Vagina (tissue), 2 donors: ENCODE measurements around the gene SH3GLB2. TPM values are rescaled to one million over a fixed set of nuclear protein-coding genes. Genes with fewer than 3 reads are reported as not detected.

Source experiments
- DNase-seq, 2 donors: peaks; one replicate each; pipeline ENCODE4 v3.0.0-alpha.2; 2017; ENCODE audit errors: extremely low spot score in 2 of 2
- H3K27ac ChIP-seq: fragments of 200-600 bp; sonication (generic); one replicate; pipeline ENCODE4 v1.5.1; 2019
- H3K27me3 ChIP-seq: fragments of 200-600 bp; sonication (generic); one replicate; pipeline ENCODE4 v1.5.1; 2019
- H3K36me3 ChIP-seq, 2 donors: fragments of 200-600 bp; sonication (generic); one replicate each; pipeline ENCODE4 v1.5.1; 2017 to 2019
- H3K4me1 ChIP-seq: fragments of 200-600 bp; sonication (generic); one replicate; pipeline ENCODE4 v1.5.1; 2019
- H3K4me3 ChIP-seq, 2 donors: fragments of 200-600 bp; sonication (generic); 1 replicate in 1 of 2; 2 replicates in 1 of 2; pipeline ENCODE4 v1.5.1; 2016 to 2019
- H3K9me3 ChIP-seq: fragments of 200-600 bp; sonication (generic); one replicate; pipeline ENCODE4 v1.5.1; 2019
- POLR2A ChIP-seq, 2 donors: fragments of 450-650 bp; IDR thresholded peaks; one replicate each; pipeline ENCODE4 v1.6.1; 2017; ENCODE audit warnings: antibody characterized with exemption in 2 of 2, mild to moderate bottlenecking in 2 of 2, moderate library complexity in 2 of 2
- POLR2AphosphoS5 ChIP-seq, 2 donors: sonication (generic); formaldehyde crosslinking; IDR thresholded peaks; one replicate each; pipeline ENCODE4 v1.9.0; 2017; ENCODE audit warnings: antibody characterized with exemption in 2 of 2, mild to moderate bottlenecking in 2 of 2, low read depth in 1 of 2; ENCODE audit not compliant: insufficient read depth in 1 of 2
- intact Hi-C: fragments of 100-400 bp; cut with DNase I; formaldehyde crosslinking; loops from one replicate; pipeline ENCODE4 v1.15.1; 2023
- total RNA-seq: library from RNA; depleted of rRNA; stranded (reverse); fragments of >200 nt; gene quantifications from one replicate; pipeline ENCODE4 v1.2.3, GENCODE V29; 2016
- TF ChIP-seq, protein P1 (sequence below), 3 experiments: fragments of 450-650 bp in 2 of 3; fragments of 200-600 bp in 1 of 3; sonication (generic) in 1 of 3; IDR thresholded peaks; one replicate each; pipeline ENCODE4 v1.5.1; 2017 to 2019; ENCODE audit warnings: antibody characterized with exemption in 3 of 3, mild to moderate bottlenecking in 2 of 3, moderate library complexity in 2 of 3

SH3GLB2 gene
- total RNA-seq, 1 donor from 2014 or later: 86.2 TPM

DNA sequence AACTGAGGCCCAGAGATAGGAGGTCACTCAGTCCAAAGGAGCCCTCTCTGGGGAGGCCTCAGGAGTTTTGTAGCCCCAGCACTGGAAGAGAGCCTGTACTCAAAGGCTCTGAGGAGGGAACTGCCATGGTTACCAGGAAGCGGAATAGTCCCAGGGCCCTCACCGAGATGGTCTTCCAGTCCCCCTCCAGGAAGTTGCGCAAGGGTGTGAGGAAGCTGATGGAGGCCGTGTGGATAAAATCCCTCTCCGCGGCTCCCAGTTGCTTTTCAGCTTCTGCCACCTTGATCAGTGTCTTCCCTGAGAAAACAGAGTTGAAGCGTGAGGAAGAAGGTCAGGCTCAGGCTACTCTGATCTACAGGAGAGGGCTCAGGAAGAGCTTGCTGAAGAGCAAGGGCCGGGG lies 13.5 kb downstream of the SH3GLB2 start:
- peaks cover 0 to 66% of the 10 kb centered on the region in 2 donors for H3K36me3 ChIP-seq

DNA sequence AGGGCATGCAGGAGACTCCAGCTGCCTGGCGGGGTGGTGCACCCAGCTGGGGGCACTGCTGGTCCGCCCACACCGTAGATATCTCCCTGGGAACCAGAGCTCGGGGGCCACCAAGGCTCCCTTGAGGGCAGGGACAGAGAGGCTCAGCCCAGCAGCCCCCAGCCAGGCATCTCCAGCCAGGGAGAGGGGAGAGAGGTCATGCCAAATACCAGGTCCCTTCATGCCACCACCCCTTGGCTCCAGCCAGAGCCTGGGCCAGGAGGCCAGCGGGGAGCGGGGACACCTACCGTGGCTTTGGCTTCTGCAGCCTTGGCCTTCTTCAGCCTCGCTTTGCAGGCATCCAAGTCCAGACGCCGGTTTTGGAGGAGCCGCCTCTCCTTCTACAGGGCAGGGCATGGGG lies 14.0 kb downstream of the SH3GLB2 start:
- H3K36me3 ChIP-seq: peaks cover 0 to 70% of the 10 kb centered on the region in 2 donors
- TF ChIP-seq POLR2AphosphoS5 (IDR thresholded peaks at IDR 0.05; ENCODE audit: insufficient read depth in 1 of 2, low read depth in 1 of 2) (no peak), POLR2A (IDR thresholded peaks at IDR 0.05) (no peak)
- TF ChIP-seq, protein P1, sequence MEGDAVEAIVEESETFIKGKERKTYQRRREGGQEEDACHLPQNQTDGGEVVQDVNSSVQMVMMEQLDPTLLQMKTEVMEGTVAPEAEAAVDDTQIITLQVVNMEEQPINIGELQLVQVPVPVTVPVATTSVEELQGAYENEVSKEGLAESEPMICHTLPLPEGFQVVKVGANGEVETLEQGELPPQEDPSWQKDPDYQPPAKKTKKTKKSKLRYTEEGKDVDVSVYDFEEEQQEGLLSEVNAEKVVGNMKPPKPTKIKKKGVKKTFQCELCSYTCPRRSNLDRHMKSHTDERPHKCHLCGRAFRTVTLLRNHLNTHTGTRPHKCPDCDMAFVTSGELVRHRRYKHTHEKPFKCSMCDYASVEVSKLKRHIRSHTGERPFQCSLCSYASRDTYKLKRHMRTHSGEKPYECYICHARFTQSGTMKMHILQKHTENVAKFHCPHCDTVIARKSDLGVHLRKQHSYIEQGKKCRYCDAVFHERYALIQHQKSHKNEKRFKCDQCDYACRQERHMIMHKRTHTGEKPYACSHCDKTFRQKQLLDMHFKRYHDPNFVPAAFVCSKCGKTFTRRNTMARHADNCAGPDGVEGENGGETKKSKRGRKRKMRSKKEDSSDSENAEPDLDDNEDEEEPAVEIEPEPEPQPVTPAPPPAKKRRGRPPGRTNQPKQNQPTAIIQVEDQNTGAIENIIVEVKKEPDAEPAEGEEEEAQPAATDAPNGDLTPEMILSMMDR (IDR thresholded peaks at IDR 0.05): no peak
- no peaks in the 10 kb centered on the region for H3K27me3 ChIP-seq
- no peaks in the 10 kb centered on the region for H3K4me1 ChIP-seq
- intact Hi-C loops: no loop called here
- H3K4me3 ChIP-seq: no peak overlapping the region
- no peaks in the 10 kb centered on the region for H3K9me3 ChIP-seq
- no peak overlapping the region for H3K27ac ChIP-seq
- DNase-seq: no peak

More for the DNA sequence above, 13.5 kb downstream of the SH3GLB2 start:
- no peak overlapping the region for H3K27ac ChIP-seq
- H3K27me3 ChIP-seq: no peaks in the 10 kb centered on the region
- DNase-seq: no peak
- intact Hi-C loops: no loop called here
- H3K4me3 ChIP-seq: no peak overlapping the region
- no peaks in the 10 kb centered on the region for H3K9me3 ChIP-seq
- no peaks in the 10 kb centered on the region for H3K4me1 ChIP-seq
- TF ChIP-seq, protein P1 (IDR thresholded peaks at IDR 0.05): no peak
- TF ChIP-seq POLR2A (IDR thresholded peaks at IDR 0.05): no peak
- TF ChIP-seq POLR2AphosphoS5 (IDR thresholded peaks at IDR 0.05; ENCODE audit: insufficient read depth in 1 of 2, low read depth in 1 of 2): no peak

DNA sequence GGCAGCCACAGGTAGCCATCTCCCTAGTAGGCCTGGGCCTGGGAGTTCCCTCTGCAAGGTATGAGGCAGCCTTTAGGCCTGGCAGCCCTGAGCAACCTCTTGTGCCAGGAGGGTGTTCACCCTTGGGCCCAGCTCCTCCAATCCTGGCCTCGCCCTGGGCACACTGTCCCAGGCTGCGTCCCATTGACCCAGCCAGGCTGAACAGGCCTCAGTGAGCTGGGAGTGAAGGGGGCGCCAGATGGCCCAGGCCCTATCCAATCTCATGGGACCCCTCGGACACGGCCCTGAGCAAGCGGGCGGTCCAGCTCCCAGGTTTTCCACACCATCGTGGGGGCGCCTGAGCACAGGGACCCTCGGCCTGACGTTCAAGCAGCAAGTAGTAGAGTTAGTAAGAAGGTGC lies 14.5 kb downstream of the SH3GLB2 start:
- H3K27me3 ChIP-seq: no peaks in the 10 kb centered on the region
- no peak overlapping the region for H3K27ac ChIP-seq
- TF ChIP-seq, protein P1 (IDR thresholded peaks at IDR 0.05): no peak
- no peak for TF ChIP-seq POLR2AphosphoS5 (IDR thresholded peaks at IDR 0.05; ENCODE audit: insufficient read depth in 1 of 2, low read depth in 1 of 2)
- TF ChIP-seq POLR2A (IDR thresholded peaks at IDR 0.05): no peak
- no peaks in the 10 kb centered on the region for H3K4me1 ChIP-seq
- DNase-seq: no peak
- intact Hi-C loops: no loop called here
- no peaks in the 10 kb centered on the region for H3K9me3 ChIP-seq
- H3K4me3 ChIP-seq: no peak overlapping the region
- peaks cover 0 to 70% of the 10 kb centered on the region in 2 donors for H3K36me3 ChIP-seq

DNA sequence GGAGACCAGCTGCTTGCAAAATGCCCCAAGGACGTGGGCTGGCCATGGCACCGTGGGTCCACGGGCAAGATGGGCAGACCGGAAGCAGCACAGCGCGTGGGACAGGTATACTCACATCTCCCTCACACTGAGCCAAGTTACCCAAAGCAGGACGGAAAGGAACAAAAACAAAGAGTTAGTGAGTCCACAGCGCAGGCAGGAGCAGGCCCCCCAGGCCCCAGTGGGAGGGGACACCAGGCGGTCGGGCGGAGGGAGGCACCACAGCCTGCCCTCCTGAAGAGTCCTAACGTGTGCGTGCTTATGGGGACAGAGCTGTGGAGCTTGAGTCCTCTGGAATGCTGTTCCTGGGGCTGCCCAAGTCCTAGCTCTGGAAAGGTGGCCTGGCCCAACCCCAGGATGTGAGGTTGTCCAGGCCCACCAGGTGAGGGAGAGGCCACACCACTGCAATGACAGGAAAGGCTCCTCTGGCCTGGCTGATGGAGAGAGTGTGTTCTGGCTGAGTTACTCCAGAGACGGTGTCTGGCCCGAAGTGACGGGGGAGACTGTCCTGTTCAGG lies 15.2 kb downstream of the SH3GLB2 start:
- H3K36me3 ChIP-seq: peaks cover 0 to 67% of the 10 kb centered on the region in 2 donors
- H3K27ac ChIP-seq: no peak overlapping the region
- intact Hi-C loops: no loop called here
- H3K4me1 ChIP-seq: peaks cover 5% of the 10 kb centered on the region
- TF ChIP-seq POLR2A (IDR thresholded peaks at IDR 0.05): no peak
- TF ChIP-seq POLR2AphosphoS5 (IDR thresholded peaks at IDR 0.05; ENCODE audit: insufficient read depth in 1 of 2, low read depth in 1 of 2): no peak
- TF ChIP-seq, protein P1 (IDR thresholded peaks at IDR 0.05): no peak
- no peaks in the 10 kb centered on the region for H3K9me3 ChIP-seq
- H3K27me3 ChIP-seq: no peaks in the 10 kb centered on the region
- no peak for DNase-seq
- H3K4me3 ChIP-seq: no peak overlapping the region

DNA sequence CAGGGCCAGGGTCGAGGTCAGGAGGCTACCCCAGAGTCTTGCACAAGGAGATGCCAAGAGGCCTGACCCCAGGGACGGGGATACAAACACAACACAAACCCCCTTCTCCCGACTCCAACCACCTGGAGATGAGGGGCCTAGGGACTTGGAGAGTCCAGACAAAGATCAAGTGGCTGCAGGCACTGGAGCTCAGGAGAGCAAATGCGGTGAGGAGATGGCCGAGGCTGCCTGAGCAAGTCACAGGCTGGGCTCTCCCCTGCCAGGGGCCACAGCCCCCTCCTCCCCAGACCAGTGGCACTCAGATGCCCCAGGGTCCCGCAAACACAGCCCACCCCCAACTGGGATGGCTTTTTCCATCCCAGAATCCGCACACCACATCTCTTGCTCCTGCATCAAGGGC lies 15.8 kb downstream of the SH3GLB2 start:
- H3K27ac ChIP-seq: no peak overlapping the region
- peaks cover 11% of the 10 kb centered on the region for H3K4me1 ChIP-seq
- H3K27me3 ChIP-seq: no peaks in the 10 kb centered on the region
- intact Hi-C loops: no loop called here
- peaks cover 0 to 72% of the 10 kb centered on the region in 2 donors for H3K36me3 ChIP-seq
- H3K9me3 ChIP-seq: no peaks in the 10 kb centered on the region
- no peak for DNase-seq
- no peak overlapping the region for H3K4me3 ChIP-seq
- TF ChIP-seq POLR2AphosphoS5 (IDR thresholded peaks at IDR 0.05; ENCODE audit: insufficient read depth in 1 of 2, low read depth in 1 of 2) (no peak), POLR2A (IDR thresholded peaks at IDR 0.05) (no peak)
- TF ChIP-seq, protein P1 (IDR thresholded peaks at IDR 0.05): no peak
